Pancreas (tissue), 10 donors: Measurements from ENCODE around the gene BCL2. TPM values are rescaled to one million over a fixed set of nuclear protein-coding genes. Genes with fewer than 3 reads are reported as not detected.
"Not testable (repeated sequence)": the region's sequence is repeated elsewhere in the genome, so short reads cannot be mapped to it uniquely, and the experiment has no call there.

Experiments used
- ATAC-seq, 4 donors: fragments of 200-7000 bp; cut with Tn5 transposase; one replicate each; pipeline versions ENCODE4 v1.8.0 to v1.9.1; 2020; ENCODE audit warnings: mild to moderate bottlenecking in 4 of 4, moderate library complexity in 4 of 4
- DNase-seq, 6 donors: peaks; one replicate each; pipeline ENCODE4 v3.0.0-alpha.2; 2020
- FAIRE-seq: peaks from 2 replicates; lab custom pipeline; 2012; peaks lifted over from hg19 to GRCh38; lab: Jason Lieb, UNC
- H3K27ac ChIP-seq, 4 donors: fragments of 200-600 bp; sonication (generic); 1 replicate in 3 of 4; 2 replicates in 1 of 4; pipeline versions ENCODE4 v1.5.0 to v1.8.0; 2020
- H3K27me3 ChIP-seq, 4 donors: fragments of 200-600 bp; one replicate each; pipeline ENCODE4 v1.8.0; 2021
- H3K36me3 ChIP-seq, 3 donors: fragments of 200-600 bp; sonication (generic) in 1 of 3; one replicate each; pipeline versions ENCODE4 v1.5.0 to v1.8.0; 2020 to 2021
- H3K4me1 ChIP-seq, 3 donors: fragments of 200-600 bp; one replicate each; pipeline ENCODE4 v1.8.0; 2021
- H3K4me3 ChIP-seq, 4 donors: fragments of 200-600 bp; sonication (generic) in 2 of 4; one replicate each; pipeline versions ENCODE4 v1.5.0 to v1.8.0; 2020 to 2021
- H3K9me3 ChIP-seq, 4 donors: fragments of 200-600 bp; one replicate each; pipeline ENCODE4 v1.8.0; 2021
- CTCF ChIP-seq, 4 donors: fragments of 200-600 bp; sonication (generic) in 3 of 4; IDR thresholded peaks; one replicate each; pipeline versions ENCODE4 v1.5.0 to v1.8.0; 2021; ENCODE audit warnings: antibody characterized with exemption in 4 of 4
- WGBS, 2 donors: extraction: QIAGEN DNeasy Blood & Tissue Kit; methylation state at CpG; one replicate each; pipeline ENCODE4 v1.1.7; 2013; 5-methylcytosine and 5-hydroxymethylcytosine counted together
- intact Hi-C, 3 donors: fragments of 100-400 bp; cut with DNase I; formaldehyde crosslinking; loops; one replicate each; pipeline versions ENCODE4 v1.11.1 to v1.14.2; 2022
- polyA plus RNA-seq, 2 donors: library from polyadenylated mRNA; stranded (reverse); fragments of 200-250 nt; gene quantifications; one replicate each; pipeline ENCODE4 v1.2.3, GENCODE V29; 2013
- total RNA-seq, 6 donors: library from RNA; stranded (reverse); fragmentation: NEBNext Ultra II Directional in 4 of 6; extraction: Animal tissue kit (Norgen Biotek cat#: 25700) in 4 of 6; gene quantifications; one replicate each; pipeline versions ENCODE4 v1.2.1 to v1.2.4, GENCODE V29; 2021 to 2023
- donor health status: healthy with polysubstance abuse.
- donor health status: DM: no; HTN: no; CAD: no; lungs with moderate emphysema.
- donor health status: DM: no; HTN: no; CAD: no.
- donor health status: control.
- donor health status: control.
- donor health status: Bipolar disorder and iron deficiency.
- donor health status: DM: yes; HTN: yes; CAD: no.
- donor health status: DM: no; HTN: no; CAD: no.
- donor health status: DM: no; HTN: no; CAD: no.
- donor health status: DM: yes; HTN: yes; CAD: no.

Gene BCL2
- total and polyA plus RNA-seq, 8 donors = 1.9 to 9.0 (median 4.2) TPM

DNA sequence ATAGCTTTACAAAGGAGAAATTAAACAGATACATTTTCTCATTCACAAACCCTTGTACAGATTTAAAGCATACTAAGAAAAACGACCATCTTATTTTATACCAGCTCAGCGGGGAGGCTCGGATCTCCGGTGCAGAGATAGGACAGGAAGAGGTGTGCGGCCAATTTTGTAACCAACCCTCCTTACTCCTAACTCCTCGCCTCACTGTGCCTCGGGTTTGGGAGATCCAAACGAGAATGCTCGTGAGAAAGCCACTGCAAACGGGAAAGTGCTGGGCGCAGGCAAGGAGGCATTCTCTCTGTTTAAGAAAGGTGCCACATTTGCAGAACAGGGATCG is 46.3 kb upstream of the BCL2 start:
- Histone ChIP-seq H3K27me3 (no peaks in the 10 kb centered on the region), H3K27ac (peak overlapping the region; percentile 89 to 98 (median 96)), H3K4me1 (peaks cover 0 to 6% (median 5%) of the 10 kb centered on the region in 3 donors), H3K4me3 (peak overlapping the region; percentile 74 to 95 (median 90)), H3K9me3 (no peaks in the 10 kb centered on the region), H3K36me3 (peaks cover 3 to 5% (median 4%) of the 10 kb centered on the region in 3 donors)
- FAIRE-seq (no peak), DNase-seq (no peak), ATAC-seq (no peak)
- TF ChIP-seq CTCF (IDR thresholded peaks at IDR 0.05) = no peak
- intact Hi-C loops = no loop called here
- 1% methylated on average over 12 of the region's 12 CpGs for WGBS, 2 donors

GRCh38 chr18:63363951-63364350 is 44.4 kb upstream of the BCL2 start:
- DNase-seq = no peak
- ATAC-seq = no peak
- FAIRE-seq = no peak
- no peak for TF ChIP-seq CTCF (IDR thresholded peaks at IDR 0.05)
- no peak overlapping the region for H3K27ac ChIP-seq
- H3K36me3 ChIP-seq = peaks cover 4 to 20% (median 10%) of the 10 kb centered on the region in 3 donors
- no peaks in the 10 kb centered on the region for H3K27me3 ChIP-seq
- H3K9me3 ChIP-seq = no peaks in the 10 kb centered on the region
- intact Hi-C loops = no loop called here
- H3K4me1 ChIP-seq = peaks cover 0 to 6% (median 5%) of the 10 kb centered on the region in 3 donors
- 83 to 84% methylated on average over 2 of the region's 2 CpGs for WGBS, 2 donors
- H3K4me3 ChIP-seq = no peak overlapping the region

DNA sequence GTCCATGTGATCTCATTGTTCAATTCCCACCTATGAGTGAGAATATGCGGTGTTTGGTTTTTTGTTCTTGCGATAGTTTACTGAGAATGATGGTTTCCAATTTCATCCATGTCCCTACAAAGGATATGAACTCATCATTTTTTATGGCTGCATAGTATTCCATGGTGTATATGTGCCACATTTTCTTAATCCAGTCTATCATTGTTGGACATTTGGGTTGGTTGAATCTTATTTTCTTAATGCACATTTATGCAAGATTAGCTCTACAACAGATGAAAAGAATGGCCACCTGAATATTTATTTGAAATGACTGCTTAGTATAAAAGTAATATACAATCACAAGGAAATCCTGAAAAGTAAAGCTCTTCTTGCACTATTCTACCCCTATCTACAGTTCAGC is 43.9 kb upstream of the BCL2 start:
- DNase-seq, H3K4me1 ChIP-seq, H3K27ac ChIP-seq, intact Hi-C loops, FAIRE-seq, ATAC-seq, H3K27me3 ChIP-seq, H3K4me3 ChIP-seq, H3K9me3 ChIP-seq: not testable (repeated sequence)
- WGBS, 2 donors = no CpG with 5 or more reads among the region's 2 CpGs
- H3K36me3 ChIP-seq = peaks cover 4 to 20% (median 10%) of the 10 kb centered on the region in 3 donors

- Histone ChIP-seq H3K4me3 (no peak overlapping the region), H3K9me3 (no peaks in the 10 kb centered on the region), H3K27me3 (no peaks in the 10 kb centered on the region), H3K4me1 (no peaks in the 10 kb centered on the region), H3K36me3 (peaks cover 4 to 57% (median 35%) of the 10 kb centered on the region in 3 donors), H3K27ac (no peak overlapping the region)
- no peak for DNase-seq
- FAIRE-seq = no peak
- ATAC-seq = no peak
- 75 to 85% methylated on average over 7 of the region's 7 CpGs for WGBS, 2 donors
- no peak for TF ChIP-seq CTCF (IDR thresholded peaks at IDR 0.05)
- intact Hi-C loops = no loop called here
Measured at GRCh38 chr18:63356272-63356896, 36.8 kb upstream of the BCL2 start.

GRCh38 chr18:63350230-63350629 is 30.7 kb upstream of the BCL2 start:
- 48% methylated on average over 2 of the region's 2 CpGs for WGBS, 2 donors
- Histone ChIP-seq H3K9me3 (no peaks in the 10 kb centered on the region), H3K27ac (no peak overlapping the region), H3K36me3 (peaks cover 3 to 57% (median 38%) of the 10 kb centered on the region in 3 donors), H3K4me3 (no peak overlapping the region), H3K27me3 (no peaks in the 10 kb centered on the region), H3K4me1 (no peaks in the 10 kb centered on the region)
- ATAC-seq = no peak
- DNase-seq = no peak
- FAIRE-seq = no peak
- no peak for TF ChIP-seq CTCF (IDR thresholded peaks at IDR 0.05)
- intact Hi-C loops = no loop called here
